HG03139 (cell line): ENCODE measurements around the gene FGFBP1.

Experiments
- ATAC-seq: cut with Tn5 transposase; IDR thresholded peaks from one replicate; pipeline ENCODE4 v1.9.1; 2021; ENCODE audit not compliant: unreplicated experiment

Gene FGFBP1

GRCh38 chr4:15938640-15939039 lies at the start of gene FGFBP1:
TSS of gene FGFBP1 (minus strand) at chr4:15938740. CDS start at chr4:15936632, 2,108 bp downstream.
- no peak for ATAC-seq

GRCh38 chr4:15988222-15988621 lies 49.7 kb upstream of the FGFBP1 start:
- ATAC-seq, result no peak

- no peak for ATAC-seq
These were observed 48.4 kb upstream of the FGFBP1 start for GRCh38 chr4:15986907-15987306.

GRCh38 chr4:15983610-15984009 lies 45.1 kb upstream of the FGFBP1 start:
- no peak for ATAC-seq

GRCh38 chr4:15982842-15983524 lies 44.4 kb upstream of the FGFBP1 start:
- ATAC-seq, result no peak

GRCh38 chr4:15976456-15977447 lies 38.2 kb upstream of the FGFBP1 start:
- no peak for ATAC-seq

GRCh38 chr4:15971068-15971801 lies 32.7 kb upstream of the FGFBP1 start:
- no peak for ATAC-seq

- ATAC-seq, result no peak
These were observed 30.2 kb upstream of the FGFBP1 start for GRCh38 chr4:15968551-15969300.

GRCh38 chr4:15965325-15965724 lies 26.8 kb upstream of the FGFBP1 start:
- ATAC-seq, result no peak

GRCh38 chr4:15964159-15964558 lies 25.6 kb upstream of the FGFBP1 start:
- ATAC-seq, result no peak

GRCh38 chr4:15963576-15963975 lies 25.0 kb upstream of the FGFBP1 start:
- ATAC-seq, result peak; percentile 87

- no peak for ATAC-seq
These were observed 24.5 kb upstream of the FGFBP1 start, which contains the start of gene FGFBP2 for GRCh38 chr4:15963001-15963451. TSS of gene FGFBP2 (minus strand) at chr4:15963175. CDS start at chr4:15963129, 46 bp downstream.

GRCh38 chr4:15961781-15962510 lies 23.4 kb upstream of the FGFBP1 start:
- no peak for ATAC-seq

- no peak for ATAC-seq
These were observed 20.0 kb upstream of the FGFBP1 start for GRCh38 chr4:15958562-15958961.

GRCh38 chr4:15956179-15956850 lies 17.8 kb upstream of the FGFBP1 start:
- ATAC-seq, result peak; percentile 85

- ATAC-seq, result no peak
These were observed 17.1 kb upstream of the FGFBP1 start for GRCh38 chr4:15955670-15956069.

GRCh38 chr4:15953625-15954024 lies 15.1 kb upstream of the FGFBP1 start:
- ATAC-seq, result no peak

GRCh38 chr4:15951781-15952180 lies 13.2 kb upstream of the FGFBP1 start:
- ATAC-seq, result no peak

GRCh38 chr4:15948826-15949225 lies 10.3 kb upstream of the FGFBP1 start:
- no peak for ATAC-seq
